GM18951 (cell line): ENCODE measurements around the gene TMEM131.
"Not testable (repeated sequence)": the region's sequence is repeated elsewhere in the genome, so short reads cannot be mapped to it uniquely, and the experiment has no call there.

Experiments used
- POLR2A ChIP-seq: IDR thresholded peaks from 4 replicates; pipeline ENCODE4 v1.6.1; 2011; ENCODE audit warnings: mild to moderate bottlenecking; ENCODE audit not compliant: insufficient read length, insufficient read depth; ENCODE audit errors: extremely low read depth
- in situ Hi-C: fragments of 300-500 bp; cut with MboI; formaldehyde crosslinking; loops from one replicate; pipeline ENCODE4 v1.12.0; 2022; ENCODE audit warnings: low sequenced_read_pairs, mixed read lengths, inconsistent platforms; ENCODE audit not compliant: unreplicated experiment

The TMEM131 gene

DNA sequence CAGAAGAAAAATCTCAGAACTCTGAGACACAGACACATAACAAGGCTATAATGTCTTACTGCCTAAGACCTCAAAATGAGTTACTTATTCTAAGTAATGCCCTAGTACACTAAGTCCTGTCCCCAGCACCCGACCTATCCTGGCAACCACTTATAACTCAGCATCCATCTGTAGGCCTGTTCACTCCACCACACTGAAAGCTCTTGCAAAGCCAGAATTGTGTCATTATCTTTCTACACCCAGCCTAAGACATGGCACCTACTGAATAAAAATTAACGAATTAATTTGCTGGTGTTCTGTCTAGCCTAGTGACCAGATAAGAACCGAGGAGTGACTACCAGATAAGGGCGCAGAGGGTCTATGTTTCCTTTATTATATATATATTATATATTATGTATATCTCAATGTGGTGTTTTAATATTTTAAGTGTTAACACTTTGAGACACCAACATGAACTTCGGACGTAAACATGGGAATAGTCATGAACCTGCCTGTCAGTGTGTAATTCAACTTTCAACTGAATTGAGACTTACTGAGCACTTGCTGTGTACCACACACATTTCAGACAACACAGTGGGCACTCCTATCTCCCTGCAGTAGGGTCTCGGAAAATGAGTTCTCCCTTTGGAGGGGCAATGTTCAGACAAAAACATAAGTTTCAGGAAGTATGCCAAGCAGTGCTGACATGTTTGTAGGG is 27.7 kb downstream of the TMEM131 start:
- no peak for TF ChIP-seq POLR2A
- in situ Hi-C loops: no loop called here

DNA sequence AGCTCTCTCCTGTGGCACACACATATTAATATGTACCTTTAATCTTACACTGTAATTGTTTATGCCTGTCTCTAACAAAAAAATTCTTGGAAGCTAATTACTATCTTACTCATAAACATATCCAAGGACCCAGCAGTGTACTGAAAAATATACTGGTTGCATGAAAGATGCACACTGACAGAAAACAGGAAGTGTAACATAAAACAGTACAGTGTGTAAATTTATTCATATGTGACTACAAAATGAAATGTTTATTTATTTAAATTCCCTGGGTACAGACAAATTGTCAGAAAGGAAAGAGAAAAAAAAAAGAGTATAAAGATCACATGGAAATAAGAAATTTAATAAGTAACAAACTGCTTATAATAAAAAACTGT is 28.5 kb downstream of the TMEM131 start:
- TF ChIP-seq POLR2A: no peak

DNA sequence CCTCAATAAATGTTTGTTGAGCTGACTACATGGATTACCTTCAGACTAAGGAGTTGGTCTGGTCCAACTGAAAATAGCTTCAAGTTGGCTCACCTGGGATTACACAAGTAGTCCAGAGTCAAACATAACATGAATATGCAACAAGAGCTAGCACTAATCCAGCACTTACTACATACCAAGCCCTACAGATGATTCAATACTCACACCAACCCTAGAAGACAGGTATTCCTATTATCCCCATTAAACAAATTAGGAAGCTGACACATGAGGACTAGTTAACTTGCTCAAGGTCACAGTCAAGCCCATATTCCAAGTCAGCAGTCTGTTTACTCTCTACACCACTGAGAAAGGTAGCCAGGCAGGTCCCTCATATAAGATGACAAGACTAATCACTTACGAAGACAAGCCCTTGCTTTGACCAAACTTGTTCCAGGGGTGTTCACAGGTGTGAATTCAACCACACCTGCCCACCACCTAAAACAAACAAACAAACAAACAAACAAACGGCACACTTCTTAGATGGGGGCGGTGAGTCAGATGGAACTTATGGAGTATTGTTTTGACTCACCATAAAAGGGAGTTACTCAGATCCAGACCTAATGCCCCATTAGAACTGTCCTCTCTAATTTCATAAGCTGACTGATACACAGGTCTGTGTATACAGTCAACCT is 29.1 kb downstream of the TMEM131 start:
- in situ Hi-C loops: no loop called here

More for the DNA sequence above, 28.5 kb downstream of the TMEM131 start:
- in situ Hi-C loops: no loop called here

DNA sequence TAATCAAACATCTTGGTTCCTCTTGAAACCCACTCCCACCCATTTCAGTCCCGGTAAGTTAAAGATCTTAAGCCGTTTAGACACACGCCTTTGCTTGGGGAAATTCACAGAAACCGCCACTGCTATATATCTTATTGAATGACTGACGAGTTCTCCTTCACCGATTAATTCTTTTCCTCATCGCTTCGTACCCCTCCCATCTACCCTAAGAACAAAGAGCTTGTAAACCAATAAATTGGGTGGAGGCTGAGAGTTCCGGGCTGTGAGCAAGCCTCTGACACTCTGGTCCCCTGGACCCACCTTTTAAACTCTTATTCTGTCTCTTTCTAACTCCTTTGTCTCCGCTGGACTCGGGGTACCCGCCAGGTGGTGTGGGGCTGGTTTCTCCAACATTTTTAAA is 30.6 kb downstream of the TMEM131 start:
- in situ Hi-C loops: no loop called here
- TF ChIP-seq POLR2A: no peak

More for the DNA sequence above, 29.1 kb downstream of the TMEM131 start:
- TF ChIP-seq POLR2A: no peak

DNA sequence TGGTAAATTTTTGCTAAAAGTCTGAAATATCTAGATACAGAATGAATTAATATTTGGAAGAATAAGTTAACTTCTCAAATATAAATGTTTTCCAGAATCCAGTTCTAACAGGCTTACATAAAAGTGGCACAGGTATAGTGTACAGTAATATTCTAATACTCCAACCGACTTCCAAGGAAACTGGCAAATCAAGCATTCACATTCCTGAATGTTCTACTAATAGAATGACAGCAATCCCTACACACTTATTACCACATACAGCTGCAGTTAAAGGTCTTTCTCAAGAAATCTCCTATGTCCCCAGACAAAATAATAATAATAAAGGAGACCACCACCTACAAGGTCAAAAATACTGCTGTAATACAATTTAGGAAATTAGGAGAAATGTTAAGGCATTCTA is 31.9 kb downstream of the TMEM131 start:
- in situ Hi-C loops: no loop called here
- TF ChIP-seq POLR2A: no peak

DNA sequence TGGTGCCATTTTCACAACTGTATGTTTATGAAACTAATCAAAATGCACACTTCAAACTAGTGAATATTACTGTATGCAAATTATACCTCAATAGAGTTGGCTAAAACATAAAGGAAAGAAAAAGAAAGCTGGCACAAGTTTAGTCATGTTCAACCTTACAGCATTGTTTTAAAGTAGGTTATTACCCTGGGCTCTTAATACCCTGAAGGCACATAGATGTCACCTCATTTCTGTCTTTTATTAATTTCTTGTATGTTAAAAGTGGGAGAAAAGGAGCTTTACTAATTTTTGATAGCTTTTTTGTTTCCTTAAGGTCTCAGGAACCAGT is 32.7 kb downstream of the TMEM131 start:
- no peak for TF ChIP-seq POLR2A
- in situ Hi-C loops: no loop called here

DNA sequence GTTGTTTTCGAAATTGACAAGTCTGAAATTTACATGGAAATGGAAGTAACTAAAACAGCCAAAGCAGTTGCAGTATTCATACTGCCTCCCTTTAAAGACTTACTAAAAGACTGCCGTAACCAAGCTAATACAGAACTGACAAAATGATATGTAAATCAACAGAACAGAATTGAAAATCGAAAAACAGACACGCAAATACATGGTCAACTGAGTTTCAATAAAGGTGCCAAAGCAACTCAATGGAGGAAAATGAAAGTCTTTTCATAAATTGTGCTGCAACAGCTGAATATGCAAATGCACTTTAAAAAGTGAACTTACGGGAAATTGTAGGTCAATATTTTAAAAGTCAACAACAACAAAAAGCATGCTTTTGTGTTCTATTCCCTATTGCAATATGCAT is 34.2 kb downstream of the TMEM131 start:
- TF ChIP-seq POLR2A: no peak
- in situ Hi-C loops: no loop called here

DNA sequence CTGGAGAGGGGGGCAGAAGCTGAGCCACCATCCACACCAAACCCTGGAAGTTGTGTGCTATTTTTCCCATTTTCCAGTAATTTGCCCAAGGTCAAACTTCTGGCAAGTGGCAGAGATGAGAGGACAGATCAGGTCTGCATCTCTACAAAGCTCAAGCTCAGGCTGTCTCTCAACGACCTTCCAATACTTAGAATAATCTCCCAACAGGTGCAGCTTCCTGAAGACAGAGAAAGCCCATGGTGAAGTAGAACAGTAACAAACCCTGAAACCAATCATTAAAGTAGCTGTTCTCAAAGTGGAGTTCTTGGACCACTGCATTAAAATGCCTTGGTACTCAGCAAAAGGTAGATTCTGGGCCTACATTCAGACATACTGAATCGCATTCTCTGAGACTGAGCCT is 37.6 kb downstream of the TMEM131 start:
- in situ Hi-C loops: no loop called here
- no peak for TF ChIP-seq POLR2A

DNA sequence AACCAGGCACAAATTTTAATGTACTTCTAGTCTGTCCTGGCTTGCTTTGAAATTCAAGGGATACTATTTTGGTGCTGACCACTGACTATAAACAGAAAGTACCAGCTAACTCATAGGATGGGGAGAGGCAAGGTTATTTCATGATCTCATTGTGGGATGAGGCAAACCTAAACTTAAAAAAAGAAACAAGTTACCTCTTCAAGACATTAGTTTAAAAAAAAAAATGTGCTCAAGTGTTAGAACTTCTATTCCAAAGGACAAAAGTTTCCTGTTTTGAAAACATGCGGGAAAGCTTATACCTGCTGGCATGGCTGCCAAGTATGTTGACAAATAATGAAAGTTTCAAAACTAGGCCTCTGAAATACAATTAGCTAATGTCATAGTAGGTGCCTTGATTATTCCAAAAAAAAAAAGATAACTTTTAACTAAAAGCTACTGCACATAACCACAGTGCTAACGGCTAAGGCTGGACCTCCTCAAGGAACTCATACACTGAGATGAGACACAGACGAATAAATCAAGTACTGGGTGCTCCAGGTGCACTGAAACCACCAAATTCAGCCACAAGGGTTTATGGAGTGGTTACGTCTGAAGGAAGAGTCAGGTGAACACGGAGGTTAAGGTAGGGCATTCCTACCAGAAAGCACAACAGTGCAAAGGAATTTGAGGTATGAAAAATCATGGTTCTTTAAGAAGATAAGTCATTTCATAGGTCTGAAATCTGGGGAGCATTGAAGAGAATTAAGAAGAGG is 38.1 kb downstream of the TMEM131 start:
- TF ChIP-seq POLR2A: no peak
- in situ Hi-C loops: no loop called here

DNA sequence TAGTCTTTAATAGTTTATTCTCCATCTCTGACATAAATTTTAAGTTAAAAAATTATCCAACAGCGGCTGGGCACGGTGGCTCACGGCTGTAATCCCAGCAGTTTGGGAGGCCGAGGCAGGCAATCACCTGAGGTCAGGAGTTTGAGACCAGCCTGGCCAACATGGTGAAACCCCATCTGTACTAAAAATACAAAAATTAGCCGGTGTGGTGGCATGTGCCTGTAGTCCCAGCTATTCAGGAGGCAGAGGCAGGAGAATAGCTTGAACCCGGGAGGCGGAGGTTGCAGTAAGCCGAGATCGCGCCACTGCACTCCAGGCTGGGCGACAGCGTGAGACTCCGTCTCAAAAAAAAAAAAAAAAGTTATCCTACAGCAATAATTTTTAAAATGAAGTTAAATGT is 39.0 kb downstream of the TMEM131 start:
- in situ Hi-C loops: not testable (repeated sequence)

DNA sequence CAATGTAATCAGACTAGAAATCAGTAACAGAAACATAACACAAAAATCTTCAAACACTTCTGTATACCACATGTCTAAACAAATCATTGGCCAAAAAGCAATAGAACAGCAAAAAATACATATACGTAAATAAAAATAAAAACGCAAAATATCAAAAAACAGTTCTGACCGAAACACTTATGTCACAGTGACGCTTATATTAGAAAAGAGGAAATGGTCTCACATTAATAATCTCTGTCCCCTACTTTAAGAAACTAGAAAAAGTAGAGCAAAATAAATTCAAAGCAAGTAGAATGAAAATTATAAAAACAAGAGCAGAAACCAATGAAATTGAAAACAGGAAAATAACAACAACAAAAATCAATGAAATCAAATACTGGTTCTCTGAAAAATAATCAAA is 41.9 kb downstream of the TMEM131 start:
- TF ChIP-seq POLR2A: no peak
- in situ Hi-C loops: no loop called here

DNA sequence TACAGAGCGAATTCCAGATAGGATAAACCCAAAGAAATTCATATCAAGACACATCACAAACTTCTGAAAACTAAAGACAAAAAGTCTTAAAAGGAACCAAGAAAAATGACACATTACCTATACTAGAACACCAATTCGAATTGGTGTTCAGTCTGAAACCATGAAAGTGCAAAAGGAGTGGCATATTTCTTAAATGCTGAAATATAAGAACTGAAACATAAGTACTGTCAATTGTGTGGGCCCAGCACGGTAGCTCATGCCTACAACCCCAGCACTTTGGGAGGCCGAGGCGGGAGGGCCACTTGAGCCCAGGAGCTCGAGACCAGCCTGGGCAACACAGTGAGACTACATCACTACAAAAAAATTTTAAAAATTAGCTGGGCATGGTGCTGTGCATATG is 43.4 kb downstream of the TMEM131 start:
- in situ Hi-C loops: no loop called here
- TF ChIP-seq POLR2A: no peak

DNA sequence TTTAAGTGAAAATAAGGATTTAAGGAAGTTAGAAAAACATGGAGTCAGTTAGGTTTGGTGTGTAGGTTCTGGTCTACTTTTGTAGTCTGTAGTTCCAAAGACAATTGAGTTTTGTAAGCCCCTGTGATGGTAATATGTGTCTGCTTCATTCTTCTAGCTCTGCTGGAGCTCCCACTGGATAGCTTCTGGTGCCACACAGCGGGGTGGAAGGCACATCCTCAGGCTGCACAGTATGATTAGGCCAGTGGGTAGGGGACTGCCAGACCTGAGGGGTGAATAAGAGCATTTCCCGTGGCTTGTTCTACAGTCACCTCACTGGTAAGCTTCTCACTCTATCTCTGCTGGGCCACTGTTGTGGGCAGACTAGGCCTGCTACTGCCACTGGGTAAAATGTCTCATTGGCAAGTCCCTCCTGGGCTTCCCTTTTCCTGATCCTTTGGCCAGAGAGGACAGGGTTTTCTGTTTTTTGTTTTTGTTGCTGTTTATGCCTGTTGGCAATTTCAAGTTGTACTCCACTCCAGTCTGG is 44.5 kb downstream of the TMEM131 start:
- TF ChIP-seq POLR2A: no peak
- in situ Hi-C loops: no loop called here
